ENCODE data around the gene SMTNL1.
"Not testable (repeated sequence)": the region's sequence is repeated elsewhere in the genome, so short reads cannot be mapped to it uniquely, and the experiment has no call there.

SMTNL1 gene

DNA sequence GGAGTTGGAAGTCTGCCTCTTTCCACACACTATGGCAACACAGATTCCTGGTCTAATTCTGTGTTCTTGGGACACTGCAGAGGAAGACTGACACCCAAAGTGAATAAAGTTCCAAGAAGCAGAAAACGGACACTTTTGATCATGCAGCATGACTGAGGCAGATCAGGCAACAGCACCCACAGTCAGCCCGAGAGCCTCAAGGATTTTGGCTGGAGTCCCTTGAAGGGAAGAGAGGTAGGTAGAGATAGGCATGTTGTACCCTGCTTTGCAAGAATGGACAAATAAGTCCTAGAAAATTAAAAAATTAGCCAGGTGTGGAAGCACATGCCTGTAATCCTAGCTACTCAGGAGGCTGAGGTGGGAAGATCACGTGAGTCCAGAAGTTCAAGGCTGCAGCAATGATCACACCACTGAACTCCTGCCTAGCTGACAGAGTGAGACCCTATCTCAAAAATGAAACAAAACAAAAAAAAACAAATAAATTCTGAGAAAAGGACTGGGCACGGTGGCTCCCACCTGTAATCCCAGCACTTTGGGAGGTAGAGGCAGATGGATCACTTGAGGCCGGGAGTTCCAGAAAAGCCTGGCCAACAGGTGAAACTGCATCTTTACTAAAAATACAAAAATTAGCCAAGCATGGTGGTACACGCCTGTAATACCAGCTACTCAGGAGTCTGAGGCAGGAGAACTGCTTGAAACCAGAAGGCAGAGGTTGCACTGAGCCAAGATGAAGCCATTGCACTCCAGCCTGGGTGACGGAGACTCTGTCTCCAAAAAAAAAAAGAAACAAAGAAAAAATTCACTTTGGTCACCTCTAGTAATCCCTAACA, 28.8 kb upstream of the SMTNL1 start:
- no peak for DNase-seq (ENCODE audit: low read depth)

DNA sequence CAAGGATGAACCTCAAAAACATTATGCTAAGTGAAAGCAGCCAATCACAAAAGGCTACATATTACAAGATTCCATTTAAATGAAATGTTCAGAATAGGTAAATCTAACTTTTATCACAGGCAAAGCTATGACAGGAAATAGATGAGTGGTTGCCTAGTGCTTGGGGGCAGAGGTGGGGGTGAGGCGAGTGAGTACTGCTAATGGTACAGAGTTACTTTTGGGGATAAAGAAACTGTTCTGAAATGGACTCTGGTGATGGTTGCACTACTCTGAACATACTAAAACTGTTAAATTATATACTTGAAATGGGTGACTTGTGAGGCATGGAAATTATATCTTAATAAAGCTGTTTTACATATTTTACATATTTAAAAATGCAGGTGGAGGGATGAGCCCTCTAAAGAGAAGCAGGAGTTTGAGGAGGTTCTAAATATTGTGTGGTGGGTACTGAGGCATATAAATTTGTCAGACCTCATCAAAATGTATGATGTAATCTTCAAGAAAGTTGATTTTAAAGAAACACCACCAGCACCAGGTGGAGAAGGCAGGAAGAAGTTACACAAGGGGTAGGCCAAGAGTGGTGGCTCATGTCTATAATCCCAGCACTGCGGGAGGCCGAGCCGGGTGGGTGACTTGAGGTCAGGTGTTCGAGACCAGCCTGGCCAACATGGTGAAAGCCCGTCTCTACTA, 25.5 kb upstream of the SMTNL1 start:
- no peak for DNase-seq (ENCODE audit: low read depth)

DNA sequence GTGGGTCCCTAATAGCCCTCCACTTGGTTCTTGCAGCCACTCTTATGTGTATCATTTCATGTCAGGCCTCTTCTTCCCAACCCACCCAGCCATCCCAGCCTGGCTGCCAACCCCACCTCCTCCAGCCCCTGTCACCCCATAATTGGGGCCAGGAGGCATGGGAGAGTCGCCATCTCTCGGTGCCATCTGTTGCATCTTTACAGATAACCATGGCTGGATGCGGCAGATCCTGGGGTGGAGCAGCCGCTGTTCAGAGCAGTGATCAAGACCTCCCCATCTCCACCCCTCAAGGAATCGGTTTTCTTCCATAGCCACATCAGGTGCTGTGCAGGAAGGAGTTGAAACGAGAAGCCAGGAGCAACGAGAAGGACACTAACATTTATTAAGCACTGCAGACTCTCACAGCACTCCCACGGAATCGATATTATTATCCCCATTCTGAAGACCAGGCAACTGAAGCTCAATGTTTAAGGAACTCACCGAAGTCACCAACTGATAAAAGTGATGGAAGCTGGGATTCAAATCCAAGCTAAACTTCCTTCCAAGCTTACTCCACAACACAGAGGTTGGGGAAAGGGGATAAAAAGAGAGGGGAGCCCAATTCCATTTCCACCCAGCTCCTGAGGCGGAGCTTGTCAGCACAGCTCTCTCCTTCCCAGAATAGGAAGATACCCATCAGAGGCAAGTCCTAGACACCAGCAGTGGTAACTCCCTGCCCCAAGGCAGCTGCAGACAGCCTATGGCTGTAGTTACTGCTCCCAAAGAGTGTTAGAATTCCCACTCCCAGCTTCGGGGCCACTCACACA, 24.5 kb upstream of the SMTNL1 start:
- no peak for DNase-seq (ENCODE audit: low read depth)

DNA sequence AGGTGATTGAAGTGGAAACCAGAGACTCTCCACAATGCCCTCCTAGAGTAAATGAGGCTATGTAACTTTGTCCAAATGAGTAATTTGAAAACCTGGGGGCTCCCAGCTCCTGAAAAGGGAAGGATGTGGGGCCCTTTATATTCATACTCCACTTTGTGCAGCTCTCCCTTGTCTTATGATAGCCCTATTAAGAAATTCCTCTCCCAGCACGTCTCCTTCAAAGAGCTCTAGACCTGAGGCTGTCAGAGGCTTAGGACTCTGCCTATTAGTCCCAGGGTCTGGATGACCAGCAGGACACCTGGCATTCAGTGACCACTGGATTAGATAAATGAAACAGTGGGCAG, 24.0 kb upstream of the SMTNL1 start:
- no peak for DNase-seq (ENCODE audit: low read depth)

DNA sequence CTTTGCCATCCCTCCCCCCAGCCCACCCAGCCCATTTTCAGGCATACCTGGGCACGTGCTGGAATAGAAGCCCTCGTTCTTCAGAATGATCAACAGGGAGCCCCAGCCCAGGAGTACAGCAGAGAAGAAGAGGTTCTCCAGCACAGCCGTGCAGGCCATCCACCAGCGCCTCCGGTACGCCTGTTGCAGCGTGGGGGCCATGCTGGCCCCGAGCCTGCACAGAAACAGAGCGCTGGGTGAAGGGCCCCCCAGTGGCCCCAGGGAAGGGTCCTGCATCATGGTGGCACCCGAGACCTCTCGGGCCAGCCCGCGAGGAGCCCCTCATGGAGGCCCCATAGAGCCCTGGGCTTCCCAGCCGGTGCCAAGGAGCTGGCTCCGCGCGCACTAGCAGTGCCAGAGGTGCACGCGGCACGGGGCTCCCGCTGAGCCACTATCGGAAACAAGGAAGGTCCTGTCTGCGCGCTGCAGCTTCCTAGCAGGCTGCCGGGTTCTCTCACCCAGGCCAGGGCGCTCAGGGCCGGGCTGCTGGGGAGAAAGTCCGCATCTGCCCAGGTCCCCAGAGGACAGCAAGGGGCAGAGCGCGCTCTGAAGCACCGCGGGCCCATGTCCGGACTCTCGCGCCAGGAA, 23.4 kb upstream of the SMTNL1 start:
- no peak for DNase-seq (ENCODE audit: low read depth)

DNA sequence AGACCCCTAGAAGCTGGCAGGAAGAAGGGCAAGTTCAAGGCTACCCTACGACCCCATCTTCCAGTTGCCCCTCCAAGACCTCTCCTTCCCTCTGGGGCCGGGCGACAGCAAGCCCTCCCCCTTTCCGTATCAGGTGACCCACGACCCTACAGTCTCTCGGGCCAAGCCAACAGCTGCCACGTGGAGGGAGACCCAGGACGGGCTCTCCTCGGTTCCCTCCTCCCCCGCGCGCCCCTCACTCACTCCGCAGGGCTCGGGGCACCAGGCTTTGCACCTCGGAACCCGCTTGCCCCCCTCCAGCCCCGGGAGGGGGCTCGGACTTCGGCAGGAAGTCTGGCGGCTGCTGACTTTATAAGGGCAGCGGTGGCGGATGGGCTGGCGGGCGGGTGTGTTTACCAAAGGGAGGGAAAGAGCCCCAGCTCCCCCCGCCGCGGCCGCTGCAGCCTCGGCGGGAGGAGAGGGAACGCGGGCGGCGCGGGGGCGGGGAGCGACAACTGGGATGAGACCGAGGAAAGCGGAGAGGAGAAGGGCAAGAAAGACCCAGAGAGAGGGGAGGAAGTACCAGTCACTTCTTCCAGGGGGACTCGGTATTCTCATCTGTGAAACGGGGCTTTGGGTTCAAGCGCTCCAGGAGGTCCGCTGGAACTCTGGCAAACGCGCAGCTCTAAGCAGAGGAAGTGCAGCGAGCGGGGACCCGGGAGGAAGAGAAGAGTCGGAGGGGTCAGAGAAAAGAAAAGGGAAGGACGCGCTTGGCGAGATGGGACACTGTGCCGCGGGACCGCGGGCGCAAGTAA, 22.7 kb upstream of the SMTNL1 start:
- peak; percentile 52 for DNase-seq (ENCODE audit: low read depth)

DNA sequence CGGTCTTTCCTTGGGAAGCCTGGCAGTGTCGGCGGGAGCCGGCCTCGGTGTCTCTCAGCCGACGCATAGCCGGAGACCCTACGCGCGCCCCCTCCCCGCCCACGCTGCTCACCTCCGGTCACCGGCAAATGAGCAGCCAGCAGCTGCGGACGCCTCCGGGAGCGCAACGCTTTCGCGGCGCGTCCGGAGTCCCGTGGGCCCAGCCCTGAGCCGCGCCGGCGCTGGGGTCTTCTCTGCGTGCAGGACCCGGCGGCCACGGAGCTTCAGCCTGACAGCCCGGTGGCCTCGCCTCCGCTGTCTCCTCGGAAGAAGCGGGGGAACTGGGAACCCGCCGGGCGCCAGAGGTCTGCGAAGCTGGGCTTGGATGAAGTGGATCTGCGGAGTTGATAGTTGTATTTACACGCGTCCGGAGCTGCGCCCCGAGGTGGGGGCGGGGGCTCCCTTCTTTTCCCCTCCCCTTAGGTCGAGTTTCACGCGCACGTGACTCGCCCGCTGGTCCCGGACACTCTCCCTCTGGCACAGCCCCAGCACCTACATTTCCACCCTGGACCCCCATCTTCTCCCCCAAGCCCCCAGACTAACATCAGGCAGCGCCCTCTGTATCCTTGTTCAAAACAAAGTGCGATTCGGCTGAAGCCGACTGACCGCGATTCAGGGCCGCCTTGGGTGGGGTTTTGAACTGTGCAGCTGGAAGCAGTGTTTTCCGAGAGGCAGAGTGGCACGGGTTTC, 21.9 kb upstream of the SMTNL1 start, which contains the start of gene SLC43A1:
SLC43A1 (minus strand) TSS at position 371 of the 729 bp plus-strand sequence. CDS start 1,591 bp downstream, outside the sequence.
- DNase-seq (ENCODE audit: low read depth): peak; percentile 12

DNA sequence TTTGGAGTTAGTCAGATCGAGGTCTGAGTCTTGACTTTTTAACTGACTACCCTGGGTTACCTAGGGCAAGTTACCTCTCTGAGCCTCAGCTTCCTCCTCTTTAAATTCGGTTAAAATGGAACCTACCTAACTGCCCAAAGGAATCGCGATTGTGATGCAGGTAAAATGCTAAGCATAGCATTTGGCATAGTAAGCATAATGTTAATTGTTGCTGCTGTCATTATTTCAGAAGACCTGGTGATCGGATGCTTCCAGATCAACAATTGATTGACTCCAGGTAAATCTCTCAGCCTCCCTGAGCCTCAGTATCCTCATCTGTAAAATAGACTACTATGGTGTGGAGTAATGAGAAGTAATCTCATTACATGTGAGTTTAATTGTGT, 21.3 kb upstream of the SMTNL1 start:
- DNase-seq (ENCODE audit: low read depth): no peak

DNA sequence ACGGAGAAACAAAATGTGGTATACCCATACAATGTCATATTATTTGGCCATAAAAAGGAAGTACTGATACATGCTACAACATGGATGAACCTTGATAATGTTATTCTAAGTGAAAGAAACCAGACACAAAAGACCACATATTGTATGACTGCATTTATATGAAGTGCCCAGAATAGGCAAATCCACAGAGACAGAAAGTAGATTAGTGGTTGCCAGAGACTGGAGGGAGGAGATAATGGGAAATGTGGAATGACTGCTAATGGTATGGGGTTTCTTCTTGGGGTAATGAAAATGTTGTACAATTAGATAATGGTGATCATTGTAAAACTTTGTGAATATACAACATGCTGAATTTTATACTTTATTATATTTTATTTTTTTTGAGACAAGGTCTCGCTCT, 16.3 kb upstream of the SMTNL1 start:
- DNase-seq (ENCODE audit: low read depth): no peak

DNA sequence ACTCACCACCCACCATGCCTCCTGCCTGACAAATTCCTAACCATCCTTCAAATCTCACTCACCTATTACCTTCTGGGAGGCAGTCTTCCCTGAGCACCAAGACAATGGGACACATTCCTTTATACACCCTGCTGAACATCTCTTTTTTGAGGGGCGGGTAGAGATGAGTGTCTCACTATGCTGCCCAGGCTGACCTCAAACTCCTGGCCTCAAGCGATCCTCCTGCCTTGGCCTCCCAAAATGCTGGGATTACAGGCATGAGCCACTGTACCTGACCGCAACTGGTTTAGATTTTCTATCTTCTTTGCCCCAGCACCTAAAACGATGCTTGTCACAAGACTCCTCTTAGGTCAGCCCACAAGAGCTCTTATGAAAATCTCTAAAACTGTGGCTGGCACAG, 14.0 kb upstream of the SMTNL1 start:
- no peak for DNase-seq (ENCODE audit: low read depth)

DNA sequence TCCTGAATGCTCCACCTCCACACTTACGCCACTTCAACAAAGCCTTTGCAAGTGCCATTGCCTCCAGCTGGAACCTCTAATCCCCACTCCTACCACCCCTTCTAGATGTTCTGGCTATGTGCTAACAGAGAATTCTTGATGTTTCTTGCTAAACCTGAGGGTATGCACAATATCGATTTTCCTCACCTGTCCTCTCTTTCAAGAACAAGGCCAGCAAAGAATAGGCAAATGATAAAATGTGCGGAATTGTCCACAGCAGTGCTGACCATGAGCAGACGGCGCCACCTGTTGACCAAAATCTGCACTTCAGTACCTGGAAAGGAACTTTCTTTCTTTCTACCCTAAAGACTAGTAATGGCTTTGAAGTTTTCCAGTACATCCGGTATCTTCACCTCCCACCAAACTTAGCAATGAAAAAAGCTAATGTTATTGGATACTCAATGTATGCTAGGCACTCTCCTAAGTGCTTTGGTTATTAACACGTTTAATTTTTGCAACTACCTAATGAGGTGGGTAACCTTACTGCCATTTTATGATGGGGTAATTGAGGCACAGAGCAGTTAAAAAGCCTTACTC, 10.3 kb upstream of the SMTNL1 start:
- DNase-seq (ENCODE audit: low read depth): peak; percentile 72

DNA sequence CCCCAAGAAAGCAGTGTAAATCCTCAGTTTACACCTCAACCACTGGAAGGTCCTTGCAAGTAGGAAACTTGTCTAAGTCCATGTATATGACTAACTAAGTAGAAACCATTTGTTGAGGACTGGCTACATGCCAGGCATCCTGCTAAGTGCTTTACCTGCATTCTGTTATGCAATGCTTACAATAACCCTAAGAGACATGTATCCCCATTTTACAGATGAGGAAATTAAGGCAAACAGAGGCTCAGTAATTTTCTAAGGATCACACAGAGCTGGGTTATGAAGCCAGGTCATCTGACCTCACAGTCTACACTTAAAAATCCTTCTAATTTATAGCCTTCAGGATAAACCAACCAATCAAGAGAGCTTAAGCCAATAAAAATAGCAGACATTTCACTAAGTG, 8.4 kb upstream of the SMTNL1 start:
- no peak for DNase-seq (ENCODE audit: low read depth)

DNA sequence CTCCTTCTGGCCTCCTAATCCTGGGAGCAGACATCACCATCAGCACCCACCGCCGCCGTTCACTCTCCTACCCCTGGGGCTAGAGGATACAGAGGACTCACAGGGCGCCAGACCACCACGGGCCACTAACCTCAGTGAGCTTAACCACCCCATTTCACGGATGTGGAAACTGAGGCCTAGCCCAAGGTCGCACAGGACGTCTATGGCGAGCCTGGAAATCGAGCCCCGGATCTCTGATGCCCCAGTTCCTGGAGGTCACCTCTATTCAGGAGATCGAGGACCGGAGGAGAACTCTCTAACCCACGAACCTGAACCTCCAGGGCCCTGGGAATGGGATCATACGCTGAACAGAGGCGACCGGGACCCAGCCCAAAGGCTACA, 7.2 kb upstream of the SMTNL1 start:
- DNase-seq (ENCODE audit: low read depth): peak; percentile 8

DNA sequence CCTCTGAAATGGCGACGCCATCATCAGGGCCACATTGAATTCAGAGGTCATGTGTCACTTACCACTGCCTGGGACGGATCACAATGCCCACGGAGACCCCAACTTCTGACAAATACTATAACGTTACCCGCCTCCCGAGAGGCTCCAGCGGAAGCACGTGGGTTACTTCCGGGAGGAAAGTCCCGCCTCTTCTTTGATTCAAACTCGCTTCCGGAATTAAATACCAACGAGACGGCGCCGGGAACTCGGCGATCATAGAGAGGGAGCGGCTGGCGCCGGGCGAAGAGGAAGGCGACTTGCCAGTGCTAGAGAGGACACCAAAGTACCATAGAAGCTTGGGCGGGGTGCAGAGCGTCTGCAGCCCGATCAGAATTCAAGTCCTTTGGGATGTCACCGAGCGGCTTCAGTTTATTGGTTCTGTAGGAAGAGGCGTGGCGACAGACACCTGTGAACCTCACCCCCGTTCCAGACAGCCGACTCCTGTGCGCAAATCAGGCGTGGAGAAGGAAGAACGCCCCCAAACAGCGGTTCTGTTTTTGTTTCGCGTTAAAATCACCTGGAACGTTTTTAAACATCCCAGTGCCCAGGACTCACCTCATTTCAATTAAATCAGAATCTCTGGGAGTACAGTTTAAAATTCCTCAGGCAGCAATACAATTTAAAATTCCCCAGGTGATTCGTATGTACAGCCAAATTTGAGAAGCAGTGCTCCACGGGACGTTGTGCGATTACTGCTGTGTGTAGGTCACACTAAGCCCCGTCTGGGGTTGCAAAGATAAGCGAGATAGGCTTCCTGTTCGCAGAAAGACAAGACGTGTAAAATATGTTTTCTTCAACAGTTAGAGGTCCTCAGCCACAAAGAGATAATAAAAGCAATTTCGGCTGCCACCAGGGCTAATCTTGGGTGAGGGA, 6.5 kb upstream of the SMTNL1 start, which contains the start of gene TIMM10:
TIMM10 (minus strand) TSS at position 159 of the 912 bp plus-strand sequence. CDS start 565 bp downstream, outside the sequence.
- peak; percentile 84 for DNase-seq (ENCODE audit: low read depth)

DNA sequence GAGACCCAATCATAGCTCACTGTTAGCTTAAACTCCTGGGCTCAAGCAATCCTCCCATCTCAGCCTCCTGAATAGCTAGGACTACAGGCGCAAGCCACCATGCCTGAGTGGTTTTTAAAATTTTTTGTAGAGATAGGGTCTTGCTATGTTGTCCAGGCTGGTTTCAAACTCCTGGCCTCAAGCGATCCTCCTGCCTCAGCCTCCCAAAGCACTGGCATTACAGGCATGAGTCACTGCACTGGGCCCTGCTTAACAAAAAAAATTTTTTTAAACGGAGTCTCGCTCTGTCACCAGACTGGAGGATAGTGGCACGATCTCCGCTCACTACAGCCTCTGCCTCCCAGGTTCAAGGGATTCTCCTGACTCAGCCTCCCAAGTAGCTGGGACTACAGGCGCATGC, 2.9 kb upstream of the SMTNL1 start:
- DNase-seq (ENCODE audit: low read depth): not testable (repeated sequence)

DNA sequence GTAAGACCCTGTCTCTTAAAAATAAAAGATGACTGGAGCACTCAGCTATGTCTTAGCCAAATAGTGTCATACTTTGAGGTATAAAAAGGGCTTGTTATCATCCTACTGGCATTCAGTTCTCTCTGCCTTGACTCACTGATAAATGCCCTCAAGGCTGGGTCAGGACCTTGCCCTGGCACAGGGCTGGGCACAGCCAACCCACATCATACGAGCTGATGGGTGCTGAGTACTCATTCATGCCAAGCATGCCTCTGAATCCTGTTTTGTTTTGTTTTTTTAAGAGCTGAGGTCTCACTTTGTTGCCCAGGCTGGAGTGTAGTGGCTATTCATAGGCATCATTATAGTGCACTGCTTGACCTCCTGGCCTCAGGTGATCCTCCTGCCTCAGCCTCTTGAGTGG, 1.9 kb downstream of the SMTNL1 start:
- no peak for DNase-seq (ENCODE audit: low read depth)

DNA sequence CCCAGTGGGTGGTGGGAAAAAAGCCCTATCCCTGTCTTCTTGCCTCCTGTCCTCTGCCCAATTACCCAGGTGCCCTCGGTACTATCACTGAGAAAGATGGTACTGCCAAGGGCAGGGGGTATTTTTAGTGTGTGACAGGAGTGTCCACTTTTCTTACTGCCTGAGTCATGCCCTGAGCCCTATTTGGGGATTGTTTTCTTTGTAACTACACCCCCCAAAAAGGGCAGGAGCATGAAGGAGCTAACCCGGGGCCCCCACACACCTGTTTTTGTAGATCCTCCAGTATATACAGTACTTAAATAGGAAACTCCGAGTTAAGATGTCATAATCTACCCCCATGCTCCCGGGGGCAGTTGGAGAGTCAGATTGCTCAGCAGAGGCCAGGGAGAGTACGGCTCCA, 3.8 kb downstream of the SMTNL1 start:
- DNase-seq (ENCODE audit: low read depth): no peak

DNA sequence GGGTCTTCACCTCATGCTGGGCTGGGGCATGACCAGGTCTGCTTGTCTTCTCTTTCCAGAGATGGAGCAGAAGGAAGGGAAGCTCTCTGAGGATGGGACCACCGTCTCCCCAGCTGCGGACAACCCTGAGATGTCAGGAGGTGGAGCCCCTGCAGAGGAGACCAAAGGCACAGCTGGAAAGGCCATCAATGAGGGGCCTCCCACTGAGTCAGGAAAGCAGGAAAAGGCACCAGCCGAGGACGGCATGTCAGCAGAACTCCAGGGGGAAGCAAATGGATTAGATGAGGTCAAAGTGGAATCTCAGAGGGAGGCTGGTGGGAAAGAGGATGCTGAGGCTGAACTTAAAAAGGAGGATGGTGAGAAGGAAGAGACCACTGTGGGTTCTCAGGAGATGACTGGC, 5.2 kb downstream of the SMTNL1 start:
- DNase-seq (ENCODE audit: low read depth): no peak

DNA sequence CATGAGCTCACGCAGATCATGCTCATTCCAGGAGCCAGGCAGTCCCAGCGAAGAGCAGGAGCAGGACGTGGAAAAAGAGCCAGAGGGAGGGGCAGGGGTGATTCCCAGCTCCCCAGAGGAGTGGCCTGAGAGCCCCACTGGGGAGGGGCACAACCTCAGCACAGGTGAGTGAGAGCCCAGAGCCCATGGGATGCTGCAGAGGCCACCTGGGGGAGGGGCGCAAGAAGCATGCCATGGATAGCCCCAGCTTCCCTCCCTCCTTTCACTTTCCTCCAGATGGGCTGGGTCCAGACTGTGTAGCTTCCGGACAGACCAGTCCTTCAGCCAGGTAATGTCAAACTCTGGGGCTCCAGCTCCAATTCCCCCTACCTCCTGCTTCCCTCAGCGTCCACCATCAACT, 6.2 kb downstream of the SMTNL1 start:
- DNase-seq (ENCODE audit: low read depth): no peak
